Peyer's patch (tissue), 4 donors: ENCODE results near the gene SORBS2.

Experiments
- CTCF ChIP-seq, 6 experiments: fragments of 450-650 bp in 4 of 6; fragments of 200-600 bp in 2 of 6; sonication (generic) in 1 of 6; IDR thresholded peaks; one replicate each; pipeline ENCODE4 v1.5.1; 2017 to 2019; ENCODE audit warnings: antibody characterized with exemption in 6 of 6, mild to moderate bottlenecking in 3 of 6, moderate library complexity in 1 of 6
- POLR2A ChIP-seq, 2 donors: fragments of 450-650 bp; IDR thresholded peaks; one replicate each; pipeline ENCODE4 v1.5.1; 2017; ENCODE audit warnings: antibody characterized with exemption in 2 of 2, mild to moderate bottlenecking in 2 of 2, moderate library complexity in 2 of 2

- TF ChIP-seq CTCF (IDR thresholded peaks at IDR 0.05) = no peak
- no peak for TF ChIP-seq POLR2A (IDR thresholded peaks at IDR 0.05)
Measured at GRCh38 chr4:185745891-185746290, 66.1 kb downstream of the SORBS2 start.
